SK-MEL-5 (cell line): ENCODE measurements around the gene DVL2. TPM values are rescaled to one million over a fixed set of nuclear protein-coding genes. Genes with fewer than 3 reads are reported as not detected.

Source experiments
- DNase-seq: peaks from one replicate; pipeline ENCODE4 v3.0.0-alpha.2; 2016; ENCODE audit warnings: low read depth, low spot score
- in situ Hi-C: cut with HindIII; loops from 2 replicates; pipeline ENCODE4 v1.10.0; 2016; ENCODE audit warnings: low sequenced_read_pairs, high pct_unique_total_duplicates, low pct_unique_long_range_greater_than_20kb
- total RNA-seq: library from RNA; depleted of rRNA; stranded (reverse); fragments of >200 nt; shearing (Covaris generic); gene quantifications from 2 replicates; pipeline ENCODE4 v1.2.3, GENCODE V29; 2014

Gene DVL2
- total RNA-seq, 1 experiment from 2014 or later: 91.5 TPM

GRCh38 chr17:7225711-7226331 is 8.5 kb downstream of the DVL2 start:
- in situ Hi-C loops: no loop called here
- DNase-seq: no peak

GRCh38 chr17:7224661-7225111 is 9.6 kb downstream of the DVL2 start:
- in situ Hi-C loops: no loop called here
- DNase-seq: no peak

GRCh38 chr17:7224110-7224509 is 10.2 kb downstream of the DVL2 start:
- no peak for DNase-seq
- in situ Hi-C loops: no loop called here

GRCh38 chr17:7223375-7223774 is 10.9 kb downstream of the DVL2 start:
- no peak for DNase-seq
- in situ Hi-C loops: no loop called here

- in situ Hi-C loops: no loop called here
- no peak for DNase-seq
Measured at GRCh38 chr17:7222972-7223292, 11.4 kb downstream of the DVL2 start.

GRCh38 chr17:7222093-7222971 is 12.0 kb downstream of the DVL2 start:
- DNase-seq: no peak
- in situ Hi-C loops: no loop called here

GRCh38 chr17:7221278-7222092 is 12.8 kb downstream of the DVL2 start:
- DNase-seq: no peak
- in situ Hi-C loops: no loop called here

- DNase-seq: peak; percentile 87
- in situ Hi-C loops: no loop called here
Measured at GRCh38 chr17:7220593-7221277, 13.6 kb downstream of the DVL2 start.

- peak; percentile 79 for DNase-seq
- in situ Hi-C loops: no loop called here
Measured at GRCh38 chr17:7219812-7220592, 14.3 kb downstream of the DVL2 start, which contains the start of the genes ACADVL and DLG4. Gene ACADVL, plus strand, starts transcription at chr17:7219938. Its CDS starts 47 bp downstream, at chr17:7219985. Gene DLG4, minus strand, starts transcription at chr17:7219836.

GRCh38 chr17:7219229-7219811 is 15.0 kb downstream of the DVL2 start:
- in situ Hi-C loops: no loop called here
- no peak for DNase-seq

GRCh38 chr17:7218758-7219157 is 15.6 kb downstream of the DVL2 start:
- DNase-seq: no peak
- in situ Hi-C loops: no loop called here

GRCh38 chr17:7218166-7218565 is 16.2 kb downstream of the DVL2 start:
- in situ Hi-C loops: no loop called here
- DNase-seq: no peak

- in situ Hi-C loops: no loop called here
- DNase-seq: peak; percentile 53
Measured at GRCh38 chr17:7217113-7217987, 17.0 kb downstream of the DVL2 start.

GRCh38 chr17:7216242-7217112 is 17.8 kb downstream of the DVL2 start:
- in situ Hi-C loops: no loop called here
- DNase-seq: no peak

- DNase-seq: no peak
Measured at GRCh38 chr17:7215652-7216180, 18.6 kb downstream of the DVL2 start.

More at GRCh38 chr17:7215652-7216180, 18.6 kb downstream of the DVL2 start:
- in situ Hi-C loops: no loop called here
